ENCODE measurements around the gene NAGPA.
A peak's percentile ranks its signal among the peaks of the same experiment; 100 is the strongest.

- TF ChIP-seq EP300 (IDR thresholded peaks at IDR 0.05; ENCODE audit: borderline replicate concordance in 1 of 2, low read depth in 1 of 2, low read length in 1 of 2) (no peak), CTCF (IDR thresholded peaks at IDR 0.05) (peak; percentile 41), TAF1 (IDR thresholded peaks at IDR 0.05; ENCODE audit: borderline replicate concordance, low read depth, low read length) (no peak), RFX5 (IDR thresholded peaks at IDR 0.05; ENCODE audit: low read length) (no peak), REST (IDR thresholded peaks at IDR 0.05; ENCODE audit: low read depth, low read length) (no peak), ZBTB33 (IDR thresholded peaks at IDR 0.05; ENCODE audit: borderline replicate concordance, low read depth) (no peak), IRF3 (IDR thresholded peaks at IDR 0.05; ENCODE audit: low read depth, low read length) (no peak)
These were observed 9.1 kb downstream of the NAGPA start for GRCh38 chr16:5024632-5025031.

All from SK-N-SH (cell line).